Measurements from ENCODE around the gene EFCAB14.

DNA sequence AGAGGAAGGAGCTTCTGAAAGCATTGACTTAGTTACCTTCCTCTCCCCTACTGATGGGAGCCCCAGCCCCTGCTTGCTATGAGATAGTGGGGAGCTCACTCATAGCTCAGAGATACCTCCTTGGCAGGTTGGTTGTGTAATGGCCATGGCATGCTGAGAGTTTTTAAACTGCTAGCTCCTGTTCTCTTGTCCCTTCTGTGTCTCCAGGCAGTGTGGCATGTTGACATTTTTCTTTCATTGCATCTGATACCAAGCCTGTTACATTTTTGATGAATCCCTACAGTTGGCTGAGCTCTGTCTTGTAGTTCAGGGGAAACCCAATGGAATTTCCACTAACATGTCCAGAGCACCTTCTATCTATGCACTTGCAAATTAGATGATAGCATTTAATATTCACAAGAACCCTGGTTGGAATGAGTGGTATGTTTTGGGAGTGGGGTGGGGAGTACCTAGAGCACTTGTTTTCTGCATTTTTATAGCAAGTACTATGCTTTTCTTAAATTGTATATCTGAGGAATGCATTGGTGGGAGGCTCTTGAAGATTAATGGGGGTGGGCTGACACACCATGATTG lies 39.1 kb upstream of the EFCAB14 start:
- TF ChIP-seq, protein P1, sequence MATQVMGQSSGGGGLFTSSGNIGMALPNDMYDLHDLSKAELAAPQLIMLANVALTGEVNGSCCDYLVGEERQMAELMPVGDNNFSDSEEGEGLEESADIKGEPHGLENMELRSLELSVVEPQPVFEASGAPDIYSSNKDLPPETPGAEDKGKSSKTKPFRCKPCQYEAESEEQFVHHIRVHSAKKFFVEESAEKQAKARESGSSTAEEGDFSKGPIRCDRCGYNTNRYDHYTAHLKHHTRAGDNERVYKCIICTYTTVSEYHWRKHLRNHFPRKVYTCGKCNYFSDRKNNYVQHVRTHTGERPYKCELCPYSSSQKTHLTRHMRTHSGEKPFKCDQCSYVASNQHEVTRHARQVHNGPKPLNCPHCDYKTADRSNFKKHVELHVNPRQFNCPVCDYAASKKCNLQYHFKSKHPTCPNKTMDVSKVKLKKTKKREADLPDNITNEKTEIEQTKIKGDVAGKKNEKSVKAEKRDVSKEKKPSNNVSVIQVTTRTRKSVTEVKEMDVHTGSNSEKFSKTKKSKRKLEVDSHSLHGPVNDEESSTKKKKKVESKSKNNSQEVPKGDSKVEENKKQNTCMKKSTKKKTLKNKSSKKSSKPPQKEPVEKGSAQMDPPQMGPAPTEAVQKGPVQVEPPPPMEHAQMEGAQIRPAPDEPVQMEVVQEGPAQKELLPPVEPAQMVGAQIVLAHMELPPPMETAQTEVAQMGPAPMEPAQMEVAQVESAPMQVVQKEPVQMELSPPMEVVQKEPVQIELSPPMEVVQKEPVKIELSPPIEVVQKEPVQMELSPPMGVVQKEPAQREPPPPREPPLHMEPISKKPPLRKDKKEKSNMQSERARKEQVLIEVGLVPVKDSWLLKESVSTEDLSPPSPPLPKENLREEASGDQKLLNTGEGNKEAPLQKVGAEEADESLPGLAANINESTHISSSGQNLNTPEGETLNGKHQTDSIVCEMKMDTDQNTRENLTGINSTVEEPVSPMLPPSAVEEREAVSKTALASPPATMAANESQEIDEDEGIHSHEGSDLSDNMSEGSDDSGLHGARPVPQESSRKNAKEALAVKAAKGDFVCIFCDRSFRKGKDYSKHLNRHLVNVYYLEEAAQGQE (IDR thresholded peaks at IDR 0.05; ENCODE audit: borderline replicate concordance): no peak
- TF ChIP-seq, protein P2, sequence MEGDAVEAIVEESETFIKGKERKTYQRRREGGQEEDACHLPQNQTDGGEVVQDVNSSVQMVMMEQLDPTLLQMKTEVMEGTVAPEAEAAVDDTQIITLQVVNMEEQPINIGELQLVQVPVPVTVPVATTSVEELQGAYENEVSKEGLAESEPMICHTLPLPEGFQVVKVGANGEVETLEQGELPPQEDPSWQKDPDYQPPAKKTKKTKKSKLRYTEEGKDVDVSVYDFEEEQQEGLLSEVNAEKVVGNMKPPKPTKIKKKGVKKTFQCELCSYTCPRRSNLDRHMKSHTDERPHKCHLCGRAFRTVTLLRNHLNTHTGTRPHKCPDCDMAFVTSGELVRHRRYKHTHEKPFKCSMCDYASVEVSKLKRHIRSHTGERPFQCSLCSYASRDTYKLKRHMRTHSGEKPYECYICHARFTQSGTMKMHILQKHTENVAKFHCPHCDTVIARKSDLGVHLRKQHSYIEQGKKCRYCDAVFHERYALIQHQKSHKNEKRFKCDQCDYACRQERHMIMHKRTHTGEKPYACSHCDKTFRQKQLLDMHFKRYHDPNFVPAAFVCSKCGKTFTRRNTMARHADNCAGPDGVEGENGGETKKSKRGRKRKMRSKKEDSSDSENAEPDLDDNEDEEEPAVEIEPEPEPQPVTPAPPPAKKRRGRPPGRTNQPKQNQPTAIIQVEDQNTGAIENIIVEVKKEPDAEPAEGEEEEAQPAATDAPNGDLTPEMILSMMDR (IDR thresholded peaks at IDR 0.05; ENCODE audit: poor library complexity, severe bottlenecking): no peak
- TF ChIP-seq EP300 (conservative IDR thresholded peaks at IDR 0.05; ENCODE audit: poor library complexity, severe bottlenecking) (no peak), RAD21 (conservative IDR thresholded peaks at IDR 0.05) (no peak), TAF1 (IDR thresholded peaks at IDR 0.05; ENCODE audit: low read depth) (no peak), EZH2 (IDR thresholded peaks at IDR 0.05; ENCODE audit: borderline replicate concordance, insufficient read depth, low read length, poor library complexity, severe bottlenecking) (no peak)

Measured in neural cell (in vitro differentiated cells).